Measurements from ENCODE around the gene SGCE. TPM values are rescaled to one million over a fixed set of nuclear protein-coding genes. Genes with fewer than 3 reads are reported as not detected.

Gene SGCE
- total RNA-seq, 1 experiment from 2014 or later: 30.4 TPM

- TF ChIP-seq EZH2 (IDR thresholded peaks at IDR 0.05; ENCODE audit: low read length, unreplicated experiment): no peak
- no peak for TF ChIP-seq EZH2phosphoT487 (IDR thresholded peaks at IDR 0.05; ENCODE audit: borderline replicate concordance, low read length)
- TF ChIP-seq, protein P1, sequence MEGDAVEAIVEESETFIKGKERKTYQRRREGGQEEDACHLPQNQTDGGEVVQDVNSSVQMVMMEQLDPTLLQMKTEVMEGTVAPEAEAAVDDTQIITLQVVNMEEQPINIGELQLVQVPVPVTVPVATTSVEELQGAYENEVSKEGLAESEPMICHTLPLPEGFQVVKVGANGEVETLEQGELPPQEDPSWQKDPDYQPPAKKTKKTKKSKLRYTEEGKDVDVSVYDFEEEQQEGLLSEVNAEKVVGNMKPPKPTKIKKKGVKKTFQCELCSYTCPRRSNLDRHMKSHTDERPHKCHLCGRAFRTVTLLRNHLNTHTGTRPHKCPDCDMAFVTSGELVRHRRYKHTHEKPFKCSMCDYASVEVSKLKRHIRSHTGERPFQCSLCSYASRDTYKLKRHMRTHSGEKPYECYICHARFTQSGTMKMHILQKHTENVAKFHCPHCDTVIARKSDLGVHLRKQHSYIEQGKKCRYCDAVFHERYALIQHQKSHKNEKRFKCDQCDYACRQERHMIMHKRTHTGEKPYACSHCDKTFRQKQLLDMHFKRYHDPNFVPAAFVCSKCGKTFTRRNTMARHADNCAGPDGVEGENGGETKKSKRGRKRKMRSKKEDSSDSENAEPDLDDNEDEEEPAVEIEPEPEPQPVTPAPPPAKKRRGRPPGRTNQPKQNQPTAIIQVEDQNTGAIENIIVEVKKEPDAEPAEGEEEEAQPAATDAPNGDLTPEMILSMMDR (conservative IDR thresholded peaks at IDR 0.05; ENCODE audit: low read depth, low read length): no peak
These were observed 5.5 kb downstream of the SGCE start for GRCh38 chr7:94650147-94651051.

DNA sequence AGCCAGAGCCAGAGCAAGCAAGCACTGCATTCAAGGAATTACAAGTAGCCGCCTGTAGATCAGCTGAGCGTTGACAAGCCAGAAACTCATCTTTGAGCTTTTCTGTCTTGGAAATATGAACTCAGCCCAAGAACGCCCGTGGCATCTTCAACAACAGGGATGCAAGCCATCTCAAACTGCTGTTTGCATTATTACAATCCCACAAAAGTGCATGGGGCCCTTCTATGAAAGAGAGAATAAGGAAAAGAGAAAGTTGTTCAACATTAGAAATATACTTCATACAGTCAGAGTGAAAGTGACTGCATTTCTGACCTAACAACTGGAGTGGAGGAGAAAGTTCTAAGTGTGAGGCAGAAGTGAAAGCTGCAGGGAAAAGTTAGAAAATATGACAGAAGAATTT is 6.5 kb downstream of the SGCE start:
- no peak overlapping the region for H3K4me3 ChIP-seq (ENCODE audit: low read length)
- no peaks in the 10 kb centered on the region for H3K27me3 ChIP-seq (ENCODE audit: low read length)
- H3K4me2 ChIP-seq (ENCODE audit: low read length): no peak overlapping the region
- intact Hi-C loops (cut with micrococcal nuclease): no loop called here
- CTCF ChIA-PET: interaction anchor here (0.5 kb wide), 1 partner anchor 111 kb away, joined by 3 read pairs; no protein-coding TSS in a partner anchor
- H3K36me3 ChIP-seq (ENCODE audit: low read depth, low read length): no peaks in the 10 kb centered on the region; the same call in 1 of the 2 replicates
- H2AFZ ChIP-seq (ENCODE audit: low read length): no peak overlapping the region
- peaks cover 85% of the 10 kb centered on the region for H3K79me2 ChIP-seq (ENCODE audit: low read length)
- TF ChIP-seq EZH2phosphoT487 (IDR thresholded peaks at IDR 0.05; ENCODE audit: borderline replicate concordance, low read length) (no peak), EZH2 (IDR thresholded peaks at IDR 0.05; ENCODE audit: low read length, unreplicated experiment) (no peak)
- TF ChIP-seq, protein P1 (conservative IDR thresholded peaks at IDR 0.05; ENCODE audit: low read depth, low read length): no peak
- H3K9me3 ChIP-seq (ENCODE audit: low read length): no peaks in the 10 kb centered on the region
- no peak overlapping the region for H3K27ac ChIP-seq (ENCODE audit: low read length)
- H3K9me2 ChIP-seq (replicated peaks; ENCODE audit: low read length): no peaks in the 10 kb centered on the region
- no peaks in the 10 kb centered on the region for H4K20me1 ChIP-seq (ENCODE audit: low read length)
- no peaks in the 10 kb centered on the region for H3F3A ChIP-seq (ENCODE audit: low read length, unreplicated experiment)
- DNase-seq: no peak
- POLR2A ChIA-PET (ENCODE audit: unreplicated experiment): no interaction called here
- no peak overlapping the region for H3K9ac ChIP-seq (ENCODE audit: low read length)
- peaks cover 26% of the 10 kb centered on the region for H3K4me1 ChIP-seq (ENCODE audit: insufficient read depth, low read length)
- BruUV-seq (replicated peaks): no TSS peak
- no peak for ATAC-seq

More at GRCh38 chr7:94650147-94651051, 5.5 kb downstream of the SGCE start:
- no peak overlapping the region for H3K4me2 ChIP-seq (ENCODE audit: low read length)
- H3F3A ChIP-seq (ENCODE audit: low read length, unreplicated experiment): no peaks in the 10 kb centered on the region
- H3K27me3 ChIP-seq (ENCODE audit: low read length): no peaks in the 10 kb centered on the region
- ChIA-PET POLR2A (ENCODE audit: unreplicated experiment) (interaction anchor here (0.5 kb wide), 1 partner anchor 135 kb away, joined by 5 read pairs; no protein-coding TSS in a partner anchor), CTCF (interaction anchor here (0.5 to 0.6 kb wide), 2 partner anchors 112 to 201 kb away, joined by 3 read pairs; no protein-coding TSS in a partner anchor)
- H3K9me3 ChIP-seq (ENCODE audit: low read length): no peaks in the 10 kb centered on the region
- H3K9me2 ChIP-seq (replicated peaks; ENCODE audit: low read length): no peaks in the 10 kb centered on the region
- DNase-seq: no peak
- ATAC-seq: no peak
- BruUV-seq (replicated peaks): no TSS peak
- H3K9ac ChIP-seq (ENCODE audit: low read length): no peak overlapping the region
- H3K79me2 ChIP-seq (ENCODE audit: low read length): peaks cover 87% of the 10 kb centered on the region
- peaks cover 17% of the 10 kb centered on the region for H3K4me1 ChIP-seq (ENCODE audit: insufficient read depth, low read length)
- intact Hi-C loops (cut with micrococcal nuclease): loop anchor here (10.0 kb wide), 1 partner anchor 454 kb away; no protein-coding TSS in a partner anchor
- no peak overlapping the region for H2AFZ ChIP-seq (ENCODE audit: low read length)
- H3K4me3 ChIP-seq (ENCODE audit: low read length): no peak overlapping the region
- H3K36me3 ChIP-seq (ENCODE audit: low read depth, low read length): no peaks in the 10 kb centered on the region; the same call in 1 of the 2 replicates
- no peaks in the 10 kb centered on the region for H4K20me1 ChIP-seq (ENCODE audit: low read length)
- H3K27ac ChIP-seq (ENCODE audit: low read length): no peak overlapping the region
